GM21526 (cell line): ENCODE results near the gene MTCL3.

Source experiments
- ATAC-seq: cut with Tn5 transposase; IDR thresholded peaks from one replicate; pipeline ENCODE4 v1.9.1; 2021; ENCODE audit warnings: moderate library complexity; ENCODE audit not compliant: unreplicated experiment, low FRiP score

Gene MTCL3

DNA sequence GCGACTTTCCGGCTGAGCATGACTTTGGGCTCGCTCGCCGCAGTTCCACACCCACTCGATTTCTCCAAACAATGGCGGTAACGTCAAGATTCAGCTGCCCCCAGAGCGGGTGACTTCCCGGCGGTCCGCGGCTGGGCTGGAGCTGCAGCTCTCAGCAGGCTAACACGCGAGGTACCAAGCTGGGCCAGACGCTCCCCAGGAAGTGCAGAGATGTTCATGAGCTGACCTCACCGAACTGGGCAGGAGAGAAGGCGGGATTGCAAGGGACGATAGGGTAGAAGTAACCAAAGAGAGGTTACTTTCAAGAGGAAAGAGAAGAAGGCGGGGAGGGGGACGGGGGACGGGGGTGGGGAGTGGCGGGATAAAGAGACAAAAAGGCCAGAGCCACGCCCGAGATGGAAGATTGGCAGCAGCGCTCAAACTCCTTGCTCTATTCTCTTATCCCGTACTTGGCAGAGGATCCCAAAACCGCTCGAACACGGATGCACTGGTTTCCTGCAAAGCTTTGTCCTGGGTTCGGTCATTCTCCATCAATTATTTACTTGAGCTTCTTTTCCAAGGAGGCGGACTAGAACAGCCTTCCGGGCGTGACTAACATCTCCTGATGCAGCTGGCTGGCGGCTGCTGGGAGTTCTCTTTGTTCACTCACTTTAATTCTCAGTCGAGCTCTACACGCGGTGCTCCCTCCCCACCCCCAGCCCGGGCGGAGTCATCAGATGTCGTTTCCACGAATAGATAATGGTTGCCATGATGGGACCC is at the start of gene MTCL3:
TSS of gene MTCL3 (minus strand) at position 626 of the 759 bp plus-strand sequence.
- ATAC-seq, result no peak

DNA sequence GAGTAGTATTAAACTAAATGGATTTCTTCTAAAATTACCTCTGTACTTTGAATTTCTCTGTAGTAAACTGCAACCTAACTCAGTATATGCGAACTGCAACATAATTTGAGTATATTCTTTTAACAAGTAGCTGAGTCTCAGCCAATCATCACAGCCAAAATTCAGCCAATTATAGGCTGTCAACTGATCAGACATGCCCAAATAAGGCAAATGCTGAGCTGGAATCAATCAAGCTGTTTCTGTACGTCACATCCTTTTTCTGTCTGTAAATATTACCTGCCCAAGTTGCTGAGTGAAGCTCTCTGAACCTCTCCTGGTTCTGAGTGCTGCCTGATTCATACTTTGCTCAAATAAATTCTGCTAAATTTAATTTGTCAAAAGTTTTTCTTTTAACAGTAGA is 48.3 kb upstream of the MTCL3 start:
- ATAC-seq, result no peak

- no peak for ATAC-seq
Observed at GRCh38 chr6:127566651-127567050, 47.5 kb upstream of the MTCL3 start.

DNA sequence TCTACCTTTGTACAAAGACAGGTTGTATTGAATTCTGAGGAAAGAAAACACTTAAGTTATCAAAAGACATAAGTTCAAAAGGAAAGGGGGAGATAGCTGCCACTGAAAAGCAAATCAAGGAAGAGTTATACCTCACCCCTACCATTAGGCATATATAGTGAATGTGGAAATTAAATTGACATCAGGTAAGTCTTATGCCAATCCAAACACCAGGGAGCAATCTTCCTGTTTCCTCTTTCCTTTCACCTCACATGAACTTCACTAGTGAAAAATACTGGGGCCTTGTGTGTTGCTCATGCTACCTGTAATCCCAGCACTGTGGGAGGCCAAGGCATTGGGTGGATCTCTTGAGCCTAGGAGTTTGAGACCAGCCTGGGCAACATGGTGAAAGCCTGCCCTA is 47.0 kb upstream of the MTCL3 start:
- ATAC-seq, result no peak

GRCh38 chr6:127564761-127565160 is 45.6 kb upstream of the MTCL3 start:
- ATAC-seq, result no peak

DNA sequence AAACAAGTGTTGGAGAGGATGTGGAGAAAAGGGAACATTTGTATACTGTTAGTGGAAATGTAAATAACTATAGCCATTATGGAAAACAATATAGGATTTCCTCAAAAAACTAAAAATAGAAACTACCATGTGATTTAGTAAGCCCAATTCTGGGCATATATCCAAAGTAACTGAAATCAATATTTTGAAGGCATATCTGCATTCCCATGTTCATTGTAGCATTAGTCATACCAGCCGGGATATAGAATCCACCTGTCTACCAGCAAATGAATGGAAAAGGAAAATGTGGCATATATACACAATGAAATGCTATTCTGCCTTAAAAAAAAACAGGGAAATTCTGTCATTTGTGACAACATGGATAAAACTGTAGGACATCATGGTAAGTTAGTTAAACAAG is 42.5 kb upstream of the MTCL3 start:
- no peak for ATAC-seq

DNA sequence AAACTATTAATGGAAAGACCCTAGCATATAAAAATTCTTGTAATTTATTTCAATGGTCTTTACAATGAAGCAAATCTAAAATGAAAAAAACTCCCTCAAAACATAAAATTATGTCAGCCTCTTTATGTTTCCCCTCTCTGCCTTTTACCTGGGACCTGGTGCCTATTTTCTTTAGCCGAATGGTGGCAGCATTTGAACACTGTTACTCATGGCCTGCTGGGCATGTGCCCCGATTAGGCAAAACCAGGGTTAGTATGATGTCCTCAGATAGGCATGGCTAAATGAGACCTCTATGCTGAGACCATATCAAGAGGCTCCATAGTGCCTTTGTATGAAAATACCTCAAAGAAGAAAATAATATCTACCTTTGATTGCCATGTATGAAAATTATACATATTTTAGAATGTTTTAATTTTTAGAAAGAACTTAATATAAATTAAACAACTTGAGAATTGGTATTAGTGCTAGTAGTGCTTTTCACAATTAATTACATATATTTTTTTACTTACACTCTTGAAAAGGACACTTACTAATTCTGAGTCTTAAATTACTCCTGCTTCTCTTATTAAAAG is 35.4 kb upstream of the MTCL3 start:
- ATAC-seq, result peak; percentile 67

DNA sequence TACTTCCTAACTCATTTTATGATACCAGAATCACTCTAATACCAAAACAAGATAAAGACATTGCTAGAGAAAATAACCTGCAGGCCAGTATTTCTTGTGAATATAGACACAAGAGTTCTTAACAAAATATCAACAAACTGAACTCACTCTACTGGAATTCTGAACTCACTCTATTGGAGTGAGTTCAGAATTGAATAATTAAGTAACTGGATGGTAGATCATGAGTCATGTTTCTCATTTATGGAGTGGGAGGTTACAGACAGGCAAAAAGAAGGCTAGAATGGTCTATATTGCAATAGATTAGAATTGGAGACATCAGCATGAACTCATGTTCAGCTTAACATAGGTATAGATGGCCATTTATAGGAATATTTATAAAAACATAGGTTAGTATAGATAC is 31.3 kb upstream of the MTCL3 start:
- no peak for ATAC-seq

DNA sequence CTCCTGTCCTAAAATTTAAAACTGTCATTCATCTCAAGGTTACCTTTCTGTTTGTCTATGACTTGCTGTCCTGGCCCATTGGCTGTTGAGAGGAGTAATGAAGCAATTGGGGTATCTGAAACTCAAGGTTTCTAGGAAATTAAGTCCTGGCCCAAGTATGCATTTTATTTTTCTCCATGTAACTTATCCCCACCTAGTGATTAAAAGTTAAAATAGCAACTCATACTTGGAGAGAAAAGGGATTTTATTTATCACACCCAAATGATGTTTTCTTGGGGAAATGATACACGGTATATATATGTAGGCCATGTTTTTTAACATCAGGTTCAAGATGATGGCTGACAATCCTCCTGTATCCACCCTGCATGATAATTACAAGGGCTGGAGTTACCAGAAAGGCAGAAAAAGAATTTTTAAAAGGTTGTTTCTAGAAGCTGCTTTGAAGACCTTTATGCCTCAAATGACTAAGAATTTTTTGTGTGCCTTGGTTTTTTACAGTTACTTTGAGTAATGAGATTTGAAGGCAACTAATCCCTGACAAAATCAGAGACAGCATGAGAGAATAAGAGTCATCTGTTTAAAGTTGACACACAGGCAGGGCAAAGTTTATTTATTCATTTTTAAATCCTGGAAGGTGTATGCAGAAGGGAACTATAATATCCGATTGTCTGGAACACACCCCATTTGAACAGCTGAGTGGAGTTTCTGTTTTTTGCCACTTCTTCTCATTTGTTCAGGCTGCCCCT is 28.9 kb upstream of the MTCL3 start:
- ATAC-seq, result no peak

DNA sequence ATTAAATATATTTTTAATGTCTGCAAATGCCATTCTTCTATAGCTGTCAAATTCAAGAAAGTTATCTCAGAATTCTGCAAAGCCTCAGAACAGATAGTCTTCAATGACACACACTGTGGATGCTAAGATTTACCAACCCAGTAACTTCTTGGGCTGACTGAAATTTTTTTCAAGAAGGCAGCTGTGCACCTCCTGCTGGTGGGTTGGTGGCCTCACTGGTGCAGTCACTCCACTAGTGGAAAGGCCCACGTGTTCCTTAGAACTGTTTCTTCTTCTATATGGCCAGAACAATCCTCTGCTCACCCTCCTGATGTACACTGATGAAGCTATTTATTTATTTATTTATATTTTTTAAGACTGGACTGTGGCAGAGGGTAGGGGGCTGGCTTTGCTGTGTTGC is 28.1 kb upstream of the MTCL3 start:
- ATAC-seq, result peak; percentile 57

GRCh38 chr6:127539272-127539671 is 20.1 kb upstream of the MTCL3 start:
- peak; percentile 53 for ATAC-seq

GRCh38 chr6:127538750-127539264 is 19.7 kb upstream of the MTCL3 start:
- ATAC-seq, result peak; percentile 27

GRCh38 chr6:127533736-127534135 is 14.6 kb upstream of the MTCL3 start:
- ATAC-seq, result no peak

DNA sequence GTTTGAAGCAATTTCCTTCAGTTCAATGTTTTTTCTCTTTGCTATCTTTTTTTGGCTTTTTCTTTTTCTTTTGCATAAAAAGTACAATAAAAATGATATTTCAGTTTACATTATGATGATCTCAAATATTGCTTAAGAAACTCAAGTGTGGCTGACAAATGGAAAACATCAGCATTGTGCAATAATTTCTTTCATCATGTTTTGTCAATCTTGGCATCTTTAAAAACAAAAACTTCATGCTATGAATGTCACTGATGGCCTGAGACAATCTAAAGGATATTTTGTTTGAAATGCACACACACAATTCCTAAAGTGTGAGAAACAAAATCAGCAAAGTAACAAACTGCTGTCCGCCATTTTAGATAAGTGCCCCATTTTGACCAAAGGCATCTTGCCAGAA is 13.9 kb upstream of the MTCL3 start:
- no peak for ATAC-seq

DNA sequence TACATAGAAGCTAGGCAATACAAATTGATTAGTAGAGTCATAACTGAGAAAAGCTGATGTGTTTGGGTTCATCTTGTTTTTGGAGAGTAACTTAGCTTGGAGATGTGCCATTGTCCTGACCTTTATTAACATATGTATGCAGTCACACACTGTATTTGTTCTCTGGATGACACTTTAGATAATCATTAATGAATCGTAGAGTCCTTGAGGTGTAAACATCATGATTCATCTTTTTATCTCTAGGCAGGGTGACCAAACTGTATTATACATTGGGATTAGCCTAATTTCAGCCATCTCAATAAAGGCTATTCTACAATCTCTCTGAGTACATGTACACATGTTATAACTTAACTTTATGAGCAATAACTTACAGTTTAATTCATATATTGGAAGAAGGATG is 3.6 kb upstream of the MTCL3 start:
- ATAC-seq, result no peak

GRCh38 chr6:127520066-127520465 is 931 bp upstream of the MTCL3 start:
- ATAC-seq, result no peak

DNA sequence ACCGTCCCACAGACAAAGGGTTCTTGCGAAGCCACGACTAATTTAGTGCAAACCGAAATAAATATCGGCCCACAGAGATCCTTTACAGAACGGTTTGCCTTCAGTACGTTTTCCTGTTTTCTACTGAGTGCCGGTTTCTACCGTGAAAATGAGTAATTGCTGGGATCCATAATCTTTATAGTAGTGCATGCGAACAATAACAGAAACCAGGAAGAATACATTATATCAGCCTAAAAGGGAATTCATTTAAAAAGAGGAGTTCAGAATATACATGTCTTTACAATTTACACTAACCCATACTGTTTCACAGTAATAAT is 292 bp upstream of the MTCL3 start:
- ATAC-seq, result no peak

- ATAC-seq, result no peak
Observed at GRCh38 chr6:127518191-127518709, 885 bp downstream of the MTCL3 start.

- ATAC-seq, result no peak
Observed at GRCh38 chr6:127517693-127518092, 1.4 kb downstream of the MTCL3 start.

GRCh38 chr6:127516662-127517273 is 2.4 kb downstream of the MTCL3 start:
- peak; percentile 78 for ATAC-seq
